ENCODE results near the gene MPZL2. TPM values are rescaled to one million over a fixed set of nuclear protein-coding genes. Genes with fewer than 3 reads are reported as not detected.

Gene MPZL2
- total and polyA plus RNA-seq, 2 of the 13 experiments (the other 11 are each of a cell fraction or from before 2014, with no cell fraction given) = 27.9 to 53.7 TPM

GRCh38 chr11:118263695-118264568 lies at the start of gene MPZL2 (continued):
- TF ChIP-seq TFAP4 (IDR thresholded peaks at IDR 0.05; ENCODE audit: borderline replicate concordance, low read depth) (peak; percentile 27; the same call in 1 of the 2 replicates), ZNF335 (CRISPR knock-in tag; IDR thresholded peaks at IDR 0.05) (0 out of 2 replicates have a peak, but pooled peaks have one; percentile 31), SOX6 (IDR thresholded peaks at IDR 0.05) (no peak), SOX6 (CRISPR knock-in tag; IDR thresholded peaks at IDR 0.05) (peak; percentile 33; the same call in 1 of the 2 replicates), SAP130 (CRISPR knock-in tag; IDR thresholded peaks at IDR 0.05; ENCODE audit: low read depth) (peak; percentile 79), POLR2AphosphoS5 (IDR thresholded peaks at IDR 0.05; ENCODE audit: low read depth, low read length) (peak; percentile 57), ZFP91 (CRISPR knock-in tag; IDR thresholded peaks at IDR 0.05; ENCODE audit: borderline replicate concordance) (peak; percentile 74; the same call in 1 of the 2 replicates), ZNF432 (CRISPR knock-in tag; IDR thresholded peaks at IDR 0.05; ENCODE audit: borderline replicate concordance) (no peak), PAF1 (CRISPR knock-in tag; IDR thresholded peaks at IDR 0.05) (no peak), SPEN (CRISPR knock-in tag; IDR thresholded peaks at IDR 0.05; ENCODE audit: low read depth) (peak; percentile 24; the same call in 1 of the 2 replicates), MTA1 (CRISPR knock-in tag; IDR thresholded peaks at IDR 0.05; ENCODE audit: borderline replicate concordance) (peak; percentile 25; the same call in 1 of the 2 replicates), POLR2G (IDR thresholded peaks at IDR 0.05; ENCODE audit: low read depth, low read length) (peak; percentile 67), ZGPAT (CRISPR knock-in tag; IDR thresholded peaks at IDR 0.05) (peak; percentile 17; the same call in 1 of the 2 replicates), CBX5 (CRISPR knock-in tag; IDR thresholded peaks at IDR 0.05; ENCODE audit: borderline replicate concordance) (peak; percentile 45; the same call in 1 of the 2 replicates), HNF1B (CRISPR knock-in tag; IDR thresholded peaks at IDR 0.05) (peak; percentile 56; the same call in 1 of the 2 replicates), ELF3 (CRISPR knock-in tag; IDR thresholded peaks at IDR 0.05) (peak; percentile 16), ZFY (CRISPR knock-in tag; IDR thresholded peaks at IDR 0.05) (peak; percentile 47; the same call in 1 of the 2 replicates), RBFOX2 (IDR thresholded peaks at IDR 0.05; ENCODE audit: low read depth, low read length) (0 out of 2 replicates have a peak, but pooled peaks have one; percentile 40), DBP (CRISPR knock-in tag; IDR thresholded peaks at IDR 0.05; ENCODE audit: not compliant biosample characterization) (peak; percentile 39), ZNF7 (CRISPR knock-in tag; IDR thresholded peaks at IDR 0.05) (0 out of 2 replicates have a peak, but pooled peaks have one; percentile 30), HOMEZ (CRISPR knock-in tag; IDR thresholded peaks at IDR 0.05; ENCODE audit: low read depth) (0 out of 2 replicates have a peak, but pooled peaks have one; percentile 22)
